Ovary (tissue), 3 donors: ENCODE data around the gene STBD1.

ENCODE experiments used
- POLR2A ChIP-seq: fragments of 450-650 bp; IDR thresholded peaks from one replicate; pipeline ENCODE4 v1.6.1; 2017; ENCODE audit warnings: antibody characterized with exemption, mild to moderate bottlenecking, moderate library complexity
- TF ChIP-seq, protein P1 (sequence below), 3 donors: fragments of 450-650 bp in 2 of 3; fragments of 200-600 bp in 1 of 3; IDR thresholded peaks; one replicate each; pipeline versions ENCODE4 v1.5.1 to v1.8.0; 2016 to 2022; ENCODE audit warnings: antibody characterized with exemption in 3 of 3, mild to moderate bottlenecking in 1 of 3
- donor health status: DM: no; HTN: no; CAD: no.

DNA sequence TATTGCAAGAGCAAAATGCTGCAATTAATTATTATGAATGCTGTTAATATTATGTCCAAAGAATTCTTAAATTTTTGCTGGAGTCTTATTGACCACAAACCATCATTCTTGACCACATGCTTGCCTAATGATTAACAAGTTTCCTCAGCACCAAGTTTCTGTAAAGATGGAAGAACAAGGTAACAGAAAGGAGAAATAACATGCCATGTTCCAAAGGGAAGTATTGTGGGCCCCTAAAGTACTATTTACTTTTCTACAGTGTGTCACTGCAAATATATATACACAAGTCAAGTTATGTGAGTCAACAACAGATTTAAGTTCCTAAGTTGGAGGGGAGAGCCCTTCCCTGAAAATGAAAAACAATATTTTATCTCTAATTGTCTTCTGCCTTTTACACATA lies 34.5 kb upstream of the STBD1 start:
- no peak for TF ChIP-seq POLR2A
- TF ChIP-seq, protein P1, sequence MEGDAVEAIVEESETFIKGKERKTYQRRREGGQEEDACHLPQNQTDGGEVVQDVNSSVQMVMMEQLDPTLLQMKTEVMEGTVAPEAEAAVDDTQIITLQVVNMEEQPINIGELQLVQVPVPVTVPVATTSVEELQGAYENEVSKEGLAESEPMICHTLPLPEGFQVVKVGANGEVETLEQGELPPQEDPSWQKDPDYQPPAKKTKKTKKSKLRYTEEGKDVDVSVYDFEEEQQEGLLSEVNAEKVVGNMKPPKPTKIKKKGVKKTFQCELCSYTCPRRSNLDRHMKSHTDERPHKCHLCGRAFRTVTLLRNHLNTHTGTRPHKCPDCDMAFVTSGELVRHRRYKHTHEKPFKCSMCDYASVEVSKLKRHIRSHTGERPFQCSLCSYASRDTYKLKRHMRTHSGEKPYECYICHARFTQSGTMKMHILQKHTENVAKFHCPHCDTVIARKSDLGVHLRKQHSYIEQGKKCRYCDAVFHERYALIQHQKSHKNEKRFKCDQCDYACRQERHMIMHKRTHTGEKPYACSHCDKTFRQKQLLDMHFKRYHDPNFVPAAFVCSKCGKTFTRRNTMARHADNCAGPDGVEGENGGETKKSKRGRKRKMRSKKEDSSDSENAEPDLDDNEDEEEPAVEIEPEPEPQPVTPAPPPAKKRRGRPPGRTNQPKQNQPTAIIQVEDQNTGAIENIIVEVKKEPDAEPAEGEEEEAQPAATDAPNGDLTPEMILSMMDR (IDR thresholded peaks at IDR 0.05): no peak
